ENCODE measurements around the gene RPS16. TPM values are rescaled to one million over a fixed set of nuclear protein-coding genes. Genes with fewer than 3 reads are reported as not detected.

Gene RPS16
- total RNA-seq, 1 donor from 2014 or later: 1,329 TPM

DNA sequence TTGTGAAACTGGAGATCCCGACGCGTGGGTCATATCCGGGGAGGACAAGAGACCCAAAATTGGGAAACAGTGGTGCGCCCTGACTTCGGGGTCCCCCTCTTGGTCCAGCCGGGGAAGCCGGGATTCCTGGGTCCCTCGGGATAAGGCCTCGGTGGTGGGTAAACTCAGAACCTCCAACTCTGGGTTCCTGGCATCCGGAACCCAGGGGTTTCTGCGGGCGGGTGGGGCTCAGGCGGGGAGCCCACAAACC, 28.4 kb downstream of the RPS16 start:
- no peak for FAIRE-seq
- TF ChIP-seq EZH2 (IDR thresholded peaks at IDR 0.05; ENCODE audit: insufficient read depth, low read length) (no peak), CTCF (IDR thresholded peaks at IDR 0.05; ENCODE audit: insufficient read depth, low read depth, low read length) (no peak)

DNA sequence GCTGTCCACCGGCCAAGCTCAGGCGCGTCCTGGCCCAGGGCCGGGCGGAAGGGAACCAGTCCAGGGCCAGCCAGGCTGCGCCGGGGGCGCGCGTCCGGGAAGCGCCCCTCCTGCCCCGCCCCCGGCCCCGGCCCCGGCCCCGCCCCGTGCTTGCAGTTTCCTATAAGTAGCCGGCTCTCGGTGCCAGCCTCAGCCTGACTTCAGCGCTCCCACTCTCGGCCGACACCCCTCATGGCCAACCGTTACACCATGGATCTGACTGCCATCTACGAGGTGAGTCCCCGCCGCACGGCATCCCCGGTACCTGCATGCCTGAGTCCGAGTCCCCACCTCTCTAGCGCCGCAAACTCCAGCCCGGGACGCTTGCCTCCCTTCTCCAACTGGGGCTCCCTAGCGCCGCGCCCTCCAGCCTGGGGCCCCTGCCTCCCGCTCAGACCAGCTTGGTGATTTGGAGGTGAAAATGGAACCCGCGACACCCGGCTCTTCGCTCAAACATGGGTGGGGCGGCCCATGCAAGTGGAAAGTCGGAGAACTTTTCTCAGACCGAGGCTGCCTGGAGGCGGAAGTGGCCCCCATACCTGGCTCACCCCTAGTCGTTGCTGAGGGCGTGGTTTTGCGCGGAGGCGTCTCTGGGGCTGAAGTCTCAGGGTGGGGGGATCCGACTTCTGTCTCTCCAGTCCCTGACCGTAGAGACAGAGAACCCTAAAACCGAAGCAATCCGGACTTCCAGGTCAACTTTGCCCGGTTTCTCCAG, 28.9 kb downstream of the RPS16 start, which contains the start of gene ZFP36:
ZFP36 (plus strand) TSS at position 192 of the 754 bp plus-strand sequence; CDS start at position 250, 58 bp downstream.
- no peaks in the 10 kb centered on the region for H3K9me3 Mint-ChIP-seq (ENCODE audit: unreplicated experiment)
- H3K27me3 Mint-ChIP-seq (ENCODE audit: low read depth, unreplicated experiment): no peaks in the 10 kb centered on the region
- peak within 1 kb of the TSS; percentile 97 for H3K27ac Mint-ChIP-seq (ENCODE audit: unreplicated experiment)
- Histone ChIP-seq H4K20me1 (ENCODE audit: insufficient read depth, low read length) (peaks cover 22% of the 10 kb centered on the region), H3K36me3 (ENCODE audit: insufficient read depth, low read length) (peaks cover 4% of the 10 kb centered on the region), H3K4me2 (ENCODE audit: low read length) (peak within 1 kb of the TSS; percentile 96), H3K27ac (ENCODE audit: low read depth, low read length) (peak within 1 kb of the TSS; percentile 89), H3K4me1 (ENCODE audit: insufficient read depth, low read length) (peaks cover 61% of the 10 kb centered on the region), H3K4me3 (ENCODE audit: insufficient read depth, low read depth, low read length) (peak within 1 kb of the TSS; percentile 96), H3K79me2 (ENCODE audit: insufficient read depth, low read length) (peaks cover 30% of the 10 kb centered on the region), H3K9ac (ENCODE audit: low read length) (peak within 1 kb of the TSS; percentile 97), H3K27me3 (ENCODE audit: insufficient read depth, low read length) (no peaks in the 10 kb centered on the region), H3K9me3 (ENCODE audit: insufficient read depth, low read depth, low read length) (no peaks in the 10 kb centered on the region), H2AFZ (ENCODE audit: low read depth, low read length) (peak within 1 kb of the TSS; percentile 54)
- H3K4me3 Mint-ChIP-seq (ENCODE audit: unreplicated experiment): peak within 1 kb of the TSS; percentile 95
- H3K4me1 Mint-ChIP-seq (ENCODE audit: low read depth, unreplicated experiment): peaks cover 30% of the 10 kb centered on the region
- H3K36me3 Mint-ChIP-seq (ENCODE audit: low read depth, unreplicated experiment): peaks cover 2% of the 10 kb centered on the region
- no peak for DNase-seq (ENCODE audit: low read depth)
- no peak for FAIRE-seq
- TF ChIP-seq EZH2 (IDR thresholded peaks at IDR 0.05; ENCODE audit: insufficient read depth, low read length) (no peak), CTCF (IDR thresholded peaks at IDR 0.05; ENCODE audit: insufficient read depth, low read depth, low read length) (no peak)

More for the DNA sequence above, 28.4 kb downstream of the RPS16 start:
- no peak for DNase-seq (ENCODE audit: low read depth)
- Histone ChIP-seq H3K36me3 (ENCODE audit: insufficient read depth, low read length) (peaks cover 4% of the 10 kb centered on the region), H3K4me2 (ENCODE audit: low read length) (peak overlapping the region; percentile 96), H3K4me1 (ENCODE audit: insufficient read depth, low read length) (peaks cover 56% of the 10 kb centered on the region), H3K4me3 (ENCODE audit: insufficient read depth, low read depth, low read length) (peak overlapping the region; percentile 96), H3K9ac (ENCODE audit: low read length) (peak overlapping the region; percentile 97), H3K27me3 (ENCODE audit: insufficient read depth, low read length) (no peaks in the 10 kb centered on the region), H2AFZ (ENCODE audit: low read depth, low read length) (peak overlapping the region; percentile 54), H4K20me1 (ENCODE audit: insufficient read depth, low read length) (peaks cover 22% of the 10 kb centered on the region), H3K79me2 (ENCODE audit: insufficient read depth, low read length) (peaks cover 30% of the 10 kb centered on the region), H3K9me3 (ENCODE audit: insufficient read depth, low read depth, low read length) (no peaks in the 10 kb centered on the region), H3K27ac (ENCODE audit: low read depth, low read length) (peak overlapping the region; percentile 89)
- Mint-ChIP-seq H3K27me3 (ENCODE audit: low read depth, unreplicated experiment) (no peaks in the 10 kb centered on the region), H3K27ac (ENCODE audit: unreplicated experiment) (peak overlapping the region; percentile 97), H3K9me3 (ENCODE audit: unreplicated experiment) (no peaks in the 10 kb centered on the region), H3K4me3 (ENCODE audit: unreplicated experiment) (peak overlapping the region; percentile 95), H3K4me1 (ENCODE audit: low read depth, unreplicated experiment) (peaks cover 25% of the 10 kb centered on the region), H3K36me3 (ENCODE audit: low read depth, unreplicated experiment) (peaks cover 2% of the 10 kb centered on the region)
